COR-L47 (cell line): Measurements from ENCODE around the gene HSF5.
"Not testable (repeated sequence)": the region's sequence is repeated elsewhere in the genome, so short reads cannot be mapped to it uniquely, and the experiment has no call there.

ENCODE experiments used
- DNase-seq: peaks from one replicate; lab custom pipeline; 2025; lab: John Stamatoyannopoulos, UW

Gene HSF5

GRCh38 chr17:58481798-58482197, 6.4 kb downstream of the HSF5 start:
- not testable (repeated sequence) for DNase-seq

- no peak for DNase-seq
Observed at GRCh38 chr17:58480090-58480489, 8.1 kb downstream of the HSF5 start.

- no peak for DNase-seq
Observed at GRCh38 chr17:58476812-58477211, 11.4 kb downstream of the HSF5 start.

- no peak for DNase-seq
Observed at GRCh38 chr17:58475985-58476384, 12.2 kb downstream of the HSF5 start.

- no peak for DNase-seq
Observed at GRCh38 chr17:58470356-58470755, 17.9 kb downstream of the HSF5 start.

- DNase-seq: no peak
Observed at GRCh38 chr17:58468944-58469343, 19.3 kb downstream of the HSF5 start.

- no peak for DNase-seq
Observed at GRCh38 chr17:58455491-58455890, 32.7 kb downstream of the HSF5 start.

GRCh38 chr17:58452738-58453137, 35.5 kb downstream of the HSF5 start:
- DNase-seq: no peak

GRCh38 chr17:58447039-58447975, 40.9 kb downstream of the HSF5 start:
- DNase-seq: peak; percentile 73

- DNase-seq: no peak
Observed at GRCh38 chr17:58446086-58446485, 42.1 kb downstream of the HSF5 start.

GRCh38 chr17:58436805-58437239, 51.4 kb downstream of the HSF5 start:
- no peak for DNase-seq

GRCh38 chr17:58436245-58436644, 52.0 kb downstream of the HSF5 start:
- DNase-seq: no peak

- DNase-seq: no peak
Observed at GRCh38 chr17:58432806-58433573, 55.2 kb downstream of the HSF5 start.

- no peak for DNase-seq
Observed at GRCh38 chr17:58427807-58428206, 60.4 kb downstream of the HSF5 start.

GRCh38 chr17:58421711-58422110, 66.5 kb downstream of the HSF5 start:
- no peak for DNase-seq

- DNase-seq: no peak
Observed at GRCh38 chr17:58420827-58421226, 67.4 kb downstream of the HSF5 start.

GRCh38 chr17:58417300-58418092, 70.7 kb downstream of the HSF5 start, which contains the start of gene RNF43:
RNF43 (minus strand) TSS chr17:58417534; CDS start chr17:58415577, 1,957 bp downstream.
- DNase-seq: peak; percentile 93

GRCh38 chr17:58416937-58417299, 71.3 kb downstream of the HSF5 start:
- no peak for DNase-seq

GRCh38 chr17:58416396-58416795, 71.8 kb downstream of the HSF5 start:
- DNase-seq: no peak

GRCh38 chr17:58415371-58416055, 72.7 kb downstream of the HSF5 start:
- no peak for DNase-seq

- no peak for DNase-seq
Observed at GRCh38 chr17:58414596-58414997, 73.6 kb downstream of the HSF5 start.

- no peak for DNase-seq
Observed at GRCh38 chr17:58413684-58414083, 74.5 kb downstream of the HSF5 start.
